ENCODE results near the gene TNFRSF25.

Gene TNFRSF25

GRCh38 chr1:6419397-6419803 lies 46.6 kb downstream of the TNFRSF25 start:
- TF ChIP-seq CTCF (IDR thresholded peaks at IDR 0.05): no peak
- H3K36me3 ChIP-seq: no peaks in the 10 kb centered on the region
- H3K9me3 ChIP-seq: no peaks in the 10 kb centered on the region
- intact Hi-C loops (cut with DNase I; ENCODE audit: low total_unique reads): no loop called here
- H3K27me3 ChIP-seq: peaks cover 0 to 100% of the 10 kb centered on the region in 2 donors
- H3K27ac ChIP-seq: no peak overlapping the region
- peaks cover 0 to 49% (median 36%) of the 10 kb centered on the region in 4 donors for H3K4me1 ChIP-seq
- DNase-seq: no peak
- H3K4me3 ChIP-seq: peak overlapping the region; percentile 27 to 49

GRCh38 chr1:6418668-6419396 lies 47.1 kb downstream of the TNFRSF25 start:
- H3K4me3 ChIP-seq: no peak overlapping the region
- intact Hi-C loops (cut with DNase I; ENCODE audit: low total_unique reads): no loop called here
- no peaks in the 10 kb centered on the region for H3K36me3 ChIP-seq
- no peaks in the 10 kb centered on the region for H3K9me3 ChIP-seq
- no peak for DNase-seq
- TF ChIP-seq CTCF (IDR thresholded peaks at IDR 0.05): no peak
- H3K27me3 ChIP-seq: peaks cover 0 to 100% of the 10 kb centered on the region in 2 donors
- H3K4me1 ChIP-seq: peaks cover 0 to 45% (median 31%) of the 10 kb centered on the region in 4 donors
- no peak overlapping the region for H3K27ac ChIP-seq

GRCh38 chr1:6417961-6418667 lies 47.9 kb downstream of the TNFRSF25 start:
- H3K27me3 ChIP-seq: peaks cover 0 to 100% of the 10 kb centered on the region in 2 donors
- H3K27ac ChIP-seq: no peak overlapping the region
- H3K4me3 ChIP-seq: no peak overlapping the region
- no peaks in the 10 kb centered on the region for H3K9me3 ChIP-seq
- H3K36me3 ChIP-seq: no peaks in the 10 kb centered on the region
- peaks cover 0 to 37% (median 24%) of the 10 kb centered on the region in 4 donors for H3K4me1 ChIP-seq
- TF ChIP-seq CTCF (IDR thresholded peaks at IDR 0.05): no peak
- intact Hi-C loops (cut with DNase I; ENCODE audit: low total_unique reads): no loop called here
- DNase-seq: no peak

- intact Hi-C loops (cut with DNase I; ENCODE audit: low total_unique reads): no loop called here
- no peaks in the 10 kb centered on the region for H3K9me3 ChIP-seq
- H3K4me1 ChIP-seq: peaks cover 0 to 32% (median 21%) of the 10 kb centered on the region in 4 donors
- no peak for DNase-seq
- no peak overlapping the region for H3K4me3 ChIP-seq
- no peak for TF ChIP-seq CTCF (IDR thresholded peaks at IDR 0.05)
- H3K36me3 ChIP-seq: no peaks in the 10 kb centered on the region
- peaks cover 0 to 98% of the 10 kb centered on the region in 2 donors for H3K27me3 ChIP-seq
- H3K27ac ChIP-seq: no peak overlapping the region
Observed at GRCh38 chr1:6416906-6417305, 49.1 kb downstream of the TNFRSF25 start.

- Histone ChIP-seq H3K27me3 (peaks cover 0 to 98% of the 10 kb centered on the region in 2 donors), H3K9me3 (no peaks in the 10 kb centered on the region), H3K4me1 (peaks cover 0 to 32% (median 21%) of the 10 kb centered on the region in 4 donors), H3K27ac (no peak overlapping the region), H3K36me3 (no peaks in the 10 kb centered on the region), H3K4me3 (no peak overlapping the region)
- TF ChIP-seq CTCF (IDR thresholded peaks at IDR 0.05): no peak
- intact Hi-C loops (cut with DNase I; ENCODE audit: low total_unique reads): no loop called here
- no peak for DNase-seq
Observed at GRCh38 chr1:6416295-6416656, 49.7 kb downstream of the TNFRSF25 start.

All from tibial artery (tissue), 4 donors.